GM21737 (cell line): Measurements from ENCODE around the gene THADA.

Source experiments
- ATAC-seq: cut with Tn5 transposase; IDR thresholded peaks from one replicate; pipeline ENCODE4 v1.9.1; 2021; ENCODE audit warnings: mild to moderate bottlenecking, moderate library complexity; ENCODE audit not compliant: unreplicated experiment

THADA gene

DNA sequence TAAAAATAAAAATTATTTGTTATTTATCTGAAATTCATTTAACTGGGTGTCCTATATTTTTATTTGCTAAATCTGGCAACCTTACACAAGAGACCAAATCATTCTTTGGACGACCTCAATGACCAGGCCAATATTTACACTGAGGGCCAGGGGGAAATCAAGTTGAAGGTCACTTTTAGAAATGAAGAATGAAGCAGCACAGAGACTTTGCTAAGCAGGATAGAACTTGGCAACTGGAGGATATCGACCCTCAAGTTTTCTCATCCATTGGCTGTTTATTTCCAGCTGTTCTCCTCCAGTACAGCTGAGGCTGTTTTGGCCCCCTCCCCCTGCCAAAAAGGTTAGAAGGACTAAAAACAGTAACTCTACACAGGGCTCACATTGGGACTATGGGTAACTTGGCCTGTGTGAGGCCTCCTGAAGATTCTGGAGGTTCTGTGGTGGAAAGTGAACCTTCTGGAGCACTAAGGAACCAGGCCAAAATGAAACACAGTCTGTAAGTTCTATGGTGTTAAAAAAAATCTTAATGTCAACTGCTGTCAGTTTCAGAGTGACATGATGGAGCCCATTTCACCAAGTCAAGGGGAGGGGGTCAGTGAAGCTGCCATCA, 337.2 kb downstream of the THADA start:
- ATAC-seq: no peak

DNA sequence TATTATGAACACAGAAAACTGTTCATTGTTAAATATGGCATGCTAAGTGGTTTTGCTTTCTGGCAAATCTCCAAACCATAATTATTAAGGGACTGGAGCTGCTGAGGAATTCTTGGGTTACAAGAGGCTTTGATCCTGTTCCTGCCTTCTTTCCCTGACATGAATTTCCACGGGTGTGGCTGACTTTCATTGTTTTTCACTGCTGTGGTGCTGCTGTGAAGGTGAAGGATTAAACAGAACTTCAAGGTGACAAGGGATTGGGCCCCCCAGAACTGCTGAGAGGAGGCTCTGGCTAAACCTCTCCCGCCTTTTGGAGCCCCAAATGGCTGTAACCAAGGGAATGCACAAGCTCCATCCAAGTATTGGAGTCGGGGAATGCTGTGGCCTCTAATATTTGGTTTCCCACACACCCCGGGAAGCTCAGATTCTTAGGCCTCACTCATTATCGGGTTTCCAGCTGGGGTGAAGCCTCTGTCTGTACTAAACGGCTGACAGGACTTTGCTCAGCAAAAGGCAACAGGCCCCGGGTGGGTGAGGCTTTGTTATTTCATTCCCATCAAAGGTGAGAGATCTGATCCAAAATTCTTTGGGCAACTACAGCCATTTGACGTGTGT, 340.4 kb downstream of the THADA start:
- ATAC-seq: no peak

DNA sequence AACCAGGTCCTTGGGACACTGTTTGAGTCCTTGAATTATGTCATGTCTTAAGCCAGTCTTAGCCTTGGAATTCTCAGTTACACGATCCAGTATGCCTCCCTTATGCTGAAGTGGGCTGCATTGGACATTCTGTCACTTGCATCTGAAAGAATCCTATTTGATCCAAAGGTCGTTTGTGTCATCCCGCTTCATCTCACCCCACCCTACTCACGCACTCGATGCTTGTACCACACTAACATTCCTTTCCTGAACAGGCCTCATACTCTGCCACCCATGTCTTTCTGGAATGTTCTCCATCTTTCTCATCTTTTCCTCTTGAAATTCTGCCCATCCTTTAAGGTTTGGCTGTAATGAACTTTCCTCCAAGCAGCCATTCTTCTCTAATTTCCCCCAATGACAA, 341.5 kb downstream of the THADA start:
- ATAC-seq: no peak

DNA sequence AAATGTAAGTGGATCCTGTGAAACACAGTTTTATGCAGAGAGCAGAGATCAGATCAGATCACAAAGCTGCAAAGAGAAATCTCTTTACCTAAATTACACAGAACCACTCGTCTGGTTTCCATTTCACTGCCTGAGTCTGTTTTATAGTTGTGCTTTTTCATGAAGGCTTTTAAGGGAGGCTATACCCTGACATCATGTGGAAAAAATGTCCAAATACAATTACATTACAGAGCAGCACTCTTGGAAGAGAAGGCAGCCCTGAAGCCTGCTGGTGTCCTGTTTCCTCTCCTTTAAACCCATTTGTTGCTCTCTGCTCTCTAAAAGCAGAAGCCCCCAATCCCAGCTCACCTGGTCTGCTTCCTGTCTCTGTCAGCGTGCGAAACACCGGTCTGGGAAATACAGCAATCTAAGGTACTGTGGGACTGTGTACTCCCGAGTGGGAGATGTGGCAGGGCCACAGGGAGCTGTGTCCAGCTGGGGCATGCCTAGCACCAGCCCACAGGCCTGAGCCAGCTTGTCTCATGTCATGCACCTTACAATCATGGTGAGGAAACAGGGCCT, 344.6 kb downstream of the THADA start:
- no peak for ATAC-seq

DNA sequence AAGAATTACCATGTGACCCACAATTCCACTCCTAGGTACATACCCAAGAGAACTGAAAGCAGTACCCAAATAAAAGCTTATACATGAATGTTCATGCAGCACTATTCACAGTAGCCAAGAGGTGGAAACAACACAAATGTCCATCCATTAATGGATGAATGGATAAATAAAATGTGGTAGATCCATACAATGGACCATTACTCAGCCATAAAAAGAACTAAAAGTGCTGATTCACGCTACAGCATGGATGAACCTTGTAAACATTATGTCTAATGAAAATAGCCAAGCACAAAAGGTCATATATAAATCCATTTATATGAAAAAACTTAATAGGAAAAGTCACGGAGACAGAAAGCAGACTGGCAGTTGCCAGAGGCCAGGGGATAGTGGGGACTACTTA, 345.8 kb downstream of the THADA start:
- no peak for ATAC-seq

DNA sequence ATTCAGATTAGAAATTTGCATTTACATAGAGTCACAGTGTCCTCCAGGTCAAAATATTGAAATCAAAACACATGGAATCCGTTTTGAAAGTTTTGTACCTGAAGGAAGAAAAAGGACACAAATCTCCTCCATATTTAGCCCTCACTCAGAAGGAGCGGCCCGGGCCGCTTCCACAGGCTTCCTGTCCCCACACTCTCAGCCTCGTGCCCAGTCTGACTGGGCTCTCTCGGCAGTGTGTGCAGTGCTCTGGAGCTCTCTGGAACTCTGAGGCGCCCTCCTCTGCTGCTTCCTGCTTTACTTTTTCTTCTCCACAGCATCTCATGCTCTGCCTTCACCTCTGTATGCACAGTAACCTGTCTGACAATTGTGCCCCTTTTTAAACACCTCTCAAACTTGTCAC, 347.2 kb downstream of the THADA start:
- no peak for ATAC-seq

DNA sequence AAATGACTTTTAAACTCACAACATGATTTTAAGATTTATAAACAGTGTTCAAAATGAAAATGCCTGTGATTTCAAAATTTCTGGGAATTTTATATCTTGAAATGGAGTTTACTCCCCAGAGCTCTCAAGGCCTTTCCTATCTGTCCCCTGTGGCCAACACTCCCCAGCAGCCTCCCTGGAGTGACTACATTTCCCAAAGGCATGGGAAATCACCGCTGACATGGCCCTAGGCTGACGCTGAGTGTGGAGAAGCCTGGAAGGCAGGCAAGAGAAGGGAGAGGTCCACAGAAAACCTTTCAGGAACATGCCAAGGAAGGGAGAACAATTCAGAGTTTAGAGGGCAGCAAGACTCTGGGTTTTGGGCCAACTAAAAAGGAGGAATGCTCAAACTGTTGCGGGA, 349.2 kb downstream of the THADA start:
- no peak for ATAC-seq

DNA sequence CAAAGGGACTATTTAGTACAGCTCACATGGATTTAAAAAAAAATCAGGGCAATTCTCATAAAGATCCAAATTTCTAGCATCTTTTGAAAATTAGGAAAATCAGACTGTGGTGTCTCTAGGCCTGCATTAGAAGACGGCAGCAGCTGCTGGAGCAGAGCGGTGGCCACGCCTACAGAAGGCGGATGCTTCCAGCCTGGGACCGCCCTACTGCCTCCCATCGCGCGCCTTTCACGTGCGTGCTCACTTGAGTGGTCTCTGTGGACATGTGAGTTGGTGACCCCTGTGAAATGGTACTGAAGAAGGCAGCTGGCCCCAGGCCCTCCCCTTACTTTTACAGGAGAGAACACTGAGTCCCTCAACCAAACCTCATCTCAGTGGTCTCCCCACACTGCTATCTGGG, 354.3 kb downstream of the THADA start:
- no peak for ATAC-seq

DNA sequence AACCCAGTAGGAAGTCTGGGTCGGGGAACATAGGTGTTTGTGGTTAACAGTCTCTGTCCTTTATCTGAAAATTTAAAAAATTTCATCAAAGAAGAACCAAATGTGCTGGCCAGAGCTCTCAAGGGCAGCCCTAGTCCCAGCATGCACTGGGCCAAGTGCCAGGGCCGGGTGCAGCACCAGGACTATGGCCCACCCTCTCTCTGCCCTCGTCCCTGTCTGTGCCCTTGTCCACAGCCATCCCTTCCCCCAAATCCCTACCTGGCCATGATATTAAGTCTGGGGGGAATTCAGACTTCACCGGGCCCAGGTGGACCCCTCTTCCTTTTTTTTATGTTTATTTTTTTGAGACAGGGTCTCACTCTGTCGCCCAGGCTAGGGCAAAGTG, 355.1 kb downstream of the THADA start:
- no peak for ATAC-seq

DNA sequence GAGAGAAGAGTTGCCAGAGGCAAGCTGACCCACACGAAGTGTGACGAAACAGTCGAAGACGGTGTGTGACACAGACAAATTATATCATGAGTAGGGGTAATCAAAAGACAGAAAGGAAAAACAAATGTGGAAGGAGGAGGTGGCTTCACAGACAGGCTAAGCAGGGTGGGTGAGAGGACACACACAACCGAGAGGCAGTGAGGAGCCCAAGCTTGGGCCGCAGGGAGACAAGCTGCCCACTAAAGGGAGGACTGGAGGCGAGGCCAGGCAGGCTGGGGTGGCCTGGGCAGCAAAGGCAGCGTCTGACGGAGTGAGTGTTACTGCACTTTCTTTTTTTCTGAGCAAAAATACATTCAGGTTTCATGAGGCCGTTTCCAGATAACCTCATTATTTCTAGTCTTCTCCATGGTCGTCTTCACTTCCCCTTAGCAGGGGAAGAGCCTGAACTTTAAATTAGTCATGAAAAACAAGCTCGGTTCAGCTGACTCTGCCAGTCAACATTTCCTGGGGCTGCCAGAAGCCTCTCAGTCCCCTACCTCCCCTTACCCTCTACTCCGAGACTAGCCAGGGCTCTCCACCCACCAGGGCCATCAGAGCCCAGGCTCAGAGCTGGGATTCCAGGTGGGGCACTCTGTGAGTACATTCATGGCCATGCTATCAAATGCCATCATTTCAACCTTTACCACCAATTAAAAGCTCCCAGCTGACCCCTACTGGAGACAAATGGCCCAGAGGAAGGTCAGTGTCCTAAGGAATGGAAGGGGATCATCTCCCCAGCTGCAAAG, 355.7 kb downstream of the THADA start:
- ATAC-seq: no peak

DNA sequence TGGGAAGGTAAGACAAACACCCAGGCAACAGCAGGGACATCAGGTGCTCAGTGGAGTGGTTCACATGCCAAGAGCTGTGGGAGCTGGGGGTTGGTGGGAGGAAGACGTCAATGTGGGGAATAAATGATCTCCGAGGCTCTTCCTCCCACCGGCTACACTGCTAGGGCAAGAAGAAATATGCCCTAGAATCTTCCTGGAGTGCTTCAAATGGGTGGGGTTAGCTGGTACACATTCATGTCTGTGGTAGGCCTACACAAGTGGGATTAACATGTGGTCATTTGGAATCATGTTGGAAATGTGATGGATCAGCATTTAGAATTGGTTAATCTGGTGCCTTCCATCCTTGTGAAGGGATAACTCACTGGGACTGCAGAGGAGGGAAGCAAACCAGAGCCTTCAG, 357.0 kb downstream of the THADA start:
- no peak for ATAC-seq

DNA sequence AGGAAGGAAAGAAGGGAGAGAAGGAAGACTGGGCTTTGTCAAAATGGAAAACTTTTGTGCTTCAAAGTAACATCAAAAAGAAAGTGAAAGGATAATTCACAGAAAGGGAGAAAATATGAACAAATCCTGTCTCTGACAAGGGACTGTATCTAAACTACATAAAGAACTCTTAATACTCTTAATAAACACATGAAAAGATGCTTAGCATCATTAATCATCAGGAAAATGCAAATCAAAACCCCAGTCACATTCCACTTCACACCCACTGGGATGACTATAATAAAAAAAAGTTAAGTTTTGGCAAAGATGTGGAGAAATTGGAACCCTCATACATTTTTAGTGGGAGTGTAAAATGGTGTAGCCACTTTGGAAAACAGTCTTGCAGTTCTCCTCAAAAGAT, 357.7 kb downstream of the THADA start:
- ATAC-seq: no peak

DNA sequence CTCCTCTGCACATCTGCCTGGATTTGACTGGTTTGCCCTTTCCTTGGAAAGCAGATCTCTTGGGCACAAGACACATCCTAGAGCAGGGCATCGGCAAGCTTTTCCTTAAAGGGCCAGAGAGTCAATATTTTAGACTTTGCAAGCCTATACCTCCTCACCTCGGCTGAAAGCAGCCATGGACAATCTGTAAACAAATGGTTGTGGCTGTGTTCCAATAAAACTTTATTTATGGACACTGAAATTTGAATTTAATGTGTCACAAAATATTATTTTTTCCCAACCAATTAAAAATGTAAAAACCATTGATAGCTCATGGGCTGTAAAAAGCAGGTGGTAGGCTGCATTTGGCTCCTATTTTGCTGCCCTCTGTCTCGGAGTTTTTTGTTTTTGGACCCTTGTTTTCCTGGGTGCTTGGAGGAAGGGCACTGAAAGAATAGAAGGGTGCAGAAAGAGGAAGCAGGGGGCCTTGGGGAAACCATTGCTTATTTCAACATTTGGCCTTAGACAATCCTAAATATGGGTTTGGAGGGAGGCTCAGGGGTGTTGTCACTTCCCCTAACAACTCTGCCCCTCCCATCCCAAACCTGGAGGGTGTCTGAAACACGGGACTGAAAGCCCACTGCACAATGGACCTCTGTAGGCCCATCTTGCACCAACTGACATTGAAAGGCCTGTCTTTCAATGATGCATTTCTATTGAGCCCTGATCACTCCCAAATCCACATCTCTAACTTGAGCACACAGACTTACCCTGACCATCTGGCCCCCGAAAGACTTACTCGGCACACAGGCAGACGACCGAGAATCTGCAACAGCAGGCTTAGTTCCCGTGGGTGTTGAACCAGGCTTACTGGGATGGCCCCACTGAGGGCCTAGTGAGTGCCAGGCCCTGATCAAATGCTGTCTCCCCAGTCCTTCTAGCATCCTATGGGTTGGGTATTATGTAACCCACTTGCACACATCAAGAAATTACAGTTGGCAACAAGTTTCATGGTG, 362.3 kb downstream of the THADA start:
- no peak for ATAC-seq

DNA sequence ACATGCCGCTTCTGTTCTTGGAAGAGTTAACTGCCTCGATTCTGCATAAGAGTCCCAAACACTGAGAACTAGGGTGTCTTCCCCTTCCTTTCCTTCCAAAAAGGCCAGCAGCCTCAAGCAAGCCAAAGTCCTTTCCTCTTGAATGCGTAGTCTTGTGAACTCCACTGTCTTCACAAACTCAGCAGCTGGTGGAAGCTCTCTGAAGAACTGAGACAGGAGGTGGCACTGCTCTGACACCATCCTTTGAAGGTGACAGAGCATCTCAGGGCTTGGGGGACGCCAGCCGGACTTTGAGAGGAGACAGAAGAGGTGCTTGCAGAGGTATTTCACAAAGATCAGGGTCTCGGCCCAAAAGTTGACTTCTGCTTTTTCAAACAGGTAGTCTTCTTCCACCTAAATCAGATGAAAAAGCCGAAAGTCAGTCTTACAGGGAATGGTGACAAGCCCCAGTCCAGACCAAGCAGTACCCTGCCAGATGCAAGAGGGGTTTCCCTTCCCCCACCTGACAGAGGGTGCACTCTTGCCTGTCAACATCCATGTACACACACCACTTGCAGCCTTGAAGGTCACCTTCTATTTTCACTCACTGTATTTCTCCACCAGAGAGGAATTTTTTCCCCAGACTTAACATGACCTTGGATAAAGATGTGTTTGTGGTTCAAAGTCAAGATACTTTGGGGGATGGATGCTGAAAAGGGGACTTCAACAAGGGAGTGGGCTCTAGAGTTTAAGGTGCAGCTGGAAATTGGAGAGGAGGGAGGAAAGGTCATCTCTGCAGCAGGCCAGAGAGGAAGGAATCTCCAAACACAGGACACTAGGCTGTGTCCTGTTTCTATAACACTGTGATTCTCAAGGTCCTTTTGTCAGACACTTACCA, 364.6 kb downstream of the THADA start:
- ATAC-seq: no peak

DNA sequence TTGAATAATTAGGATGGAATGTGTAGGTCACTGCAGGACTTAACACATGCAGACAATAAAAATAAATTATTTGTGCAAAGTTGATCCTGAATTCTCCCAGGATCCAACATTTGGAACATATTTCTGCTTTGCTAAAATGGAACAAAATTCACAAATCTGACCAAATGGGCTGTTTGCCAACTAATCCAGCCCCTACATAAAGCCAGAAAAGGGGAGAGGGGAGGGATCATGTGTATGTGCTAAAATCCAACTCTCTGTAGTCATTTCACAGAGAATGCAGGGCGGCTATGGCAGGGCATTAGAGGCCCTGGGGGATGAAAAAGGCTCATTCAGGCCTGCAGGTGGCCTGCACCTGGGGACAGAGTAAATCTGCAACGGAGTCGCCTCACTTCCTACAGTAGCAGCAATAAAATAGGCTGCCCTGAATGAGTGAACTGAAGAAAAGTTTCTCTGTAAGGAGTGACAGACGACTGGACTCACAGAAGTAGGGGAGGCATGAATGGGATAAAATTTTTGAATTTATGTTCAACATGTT, 365.4 kb downstream of the THADA start:
- ATAC-seq: no peak

DNA sequence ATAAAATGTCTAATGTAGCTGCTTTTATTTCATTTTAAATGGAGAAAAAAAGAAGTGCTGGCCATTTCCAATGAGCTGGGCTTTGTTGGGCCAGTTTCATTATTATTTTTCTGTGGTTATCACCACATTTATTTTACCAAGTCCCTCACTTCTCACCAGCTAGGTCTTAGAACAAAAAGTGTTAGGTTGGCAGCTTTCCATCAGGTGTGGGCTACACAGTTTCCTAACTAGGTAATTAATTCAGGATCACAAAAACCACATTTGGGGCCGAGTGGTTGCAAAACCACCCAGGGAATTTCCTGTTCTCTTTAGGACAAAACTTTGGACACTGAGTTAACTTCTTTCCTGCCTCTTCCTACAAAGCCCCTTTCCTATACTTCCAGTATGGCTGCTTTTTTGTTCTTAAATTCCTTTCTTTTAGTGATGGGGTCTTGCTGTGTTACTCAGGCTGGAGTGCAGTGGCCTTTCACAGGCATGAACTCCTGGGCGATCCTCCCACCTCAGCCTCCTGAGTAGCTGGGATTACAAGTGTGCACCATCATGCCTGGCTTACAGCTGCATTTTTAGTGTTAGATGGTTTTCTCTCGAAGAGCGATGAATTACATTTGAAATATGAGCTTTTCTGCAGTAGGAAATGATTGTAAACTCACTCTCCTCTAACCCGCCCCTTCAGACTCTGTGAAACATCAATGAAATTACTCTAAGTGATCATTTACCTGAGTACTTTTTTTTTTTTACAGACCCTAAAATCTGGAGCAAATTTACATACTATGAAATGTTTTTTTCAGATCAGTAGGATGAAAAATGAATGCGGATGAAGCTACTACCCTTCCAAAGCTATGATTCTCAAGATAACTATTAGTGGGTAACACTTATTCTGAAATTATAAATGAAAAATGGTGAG, 366.8 kb downstream of the THADA start:
- no peak for ATAC-seq

DNA sequence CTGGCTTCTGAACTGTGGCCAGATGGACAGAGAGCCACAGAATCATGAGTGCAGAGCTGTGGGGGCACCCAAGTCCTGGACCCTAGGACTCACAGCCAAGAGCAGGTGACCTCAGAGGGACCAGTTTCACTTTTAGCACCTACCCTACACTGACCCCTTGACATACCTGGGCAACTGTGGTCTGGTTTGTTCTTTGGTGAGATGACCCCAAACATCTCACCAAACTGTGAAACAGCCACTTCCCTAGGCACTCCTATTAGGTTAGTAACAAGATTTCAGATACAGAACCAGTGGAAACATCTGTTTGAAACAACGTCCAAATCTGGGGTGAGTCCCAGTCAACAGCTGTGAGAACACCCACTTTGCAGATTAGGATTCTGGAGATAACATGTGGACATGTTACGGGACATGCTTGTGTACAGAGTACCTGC, 367.5 kb downstream of the THADA start:
- no peak for ATAC-seq

DNA sequence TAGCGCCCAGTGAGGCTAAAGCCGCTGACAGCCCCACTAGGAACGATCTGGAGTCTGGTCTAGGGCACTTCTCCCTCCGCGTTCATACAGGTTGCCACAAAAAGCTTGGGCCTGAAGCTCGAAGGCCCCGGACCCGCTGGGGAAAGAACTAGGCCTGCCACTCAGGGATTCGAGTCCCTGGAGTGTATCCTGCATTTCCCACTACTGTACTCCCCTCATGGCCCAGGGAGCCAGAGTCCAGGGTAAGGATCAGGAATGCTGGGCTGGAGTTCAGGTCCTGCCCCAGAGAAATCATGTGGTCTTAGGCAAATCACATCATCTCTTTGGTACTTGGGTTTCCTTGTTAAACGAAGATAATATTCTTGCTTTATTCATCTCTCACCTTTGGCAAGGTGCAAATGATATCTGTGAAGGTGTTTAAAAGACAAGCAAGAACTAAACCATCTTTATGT, 368.0 kb downstream of the THADA start:
- no peak for ATAC-seq
